CD14-positive monocyte (primary cell): ENCODE measurements around the gene CBLIF. TPM values are rescaled to one million over a fixed set of nuclear protein-coding genes. Genes with fewer than 3 reads are reported as not detected.
"Not testable (repeated sequence)": the region's sequence is repeated elsewhere in the genome, so short reads cannot be mapped to it uniquely, and the experiment has no call there.

ENCODE experiments used
- DNase-seq, 3 donors: peaks; one replicate each; pipeline ENCODE4 v3.0.0-alpha.2; 2011 to 2022
- H2AFZ ChIP-seq: 2 replicates; pipeline ENCODE4 v1.6.0; 2012; ENCODE audit warnings: mild to moderate bottlenecking, low read depth, low read length, inconsistent platforms; ENCODE audit not compliant: insufficient read depth, poor library complexity, severe bottlenecking
- H3K27ac ChIP-seq, 2 donors: 1 replicate in 1 of 2; 2 replicates in 1 of 2; pipeline ENCODE4 v1.5.1; 2012 to 2013; ENCODE audit warnings: low read length in 2 of 2, control low read depth in 1 of 2, inconsistent platforms in 1 of 2, low read depth in 1 of 2, mild to moderate bottlenecking in 1 of 2
- H3K27me3 ChIP-seq, 2 donors: one replicate each; pipeline versions ENCODE4 v1.6.0 to v1.6.1; 2011 to 2013; ENCODE audit warnings: low read length in 2 of 2; ENCODE audit not compliant: control insufficient read depth in 2 of 2, insufficient read depth in 2 of 2
- H3K36me3 ChIP-seq, 2 donors: replicated peaks in 1 of 2; 1 replicate in 1 of 2; 2 replicates in 1 of 2; pipeline versions ENCODE4 v1.5.1 to v1.6.1; 2012 to 2013; ENCODE audit warnings: low read length in 2 of 2, control low read depth in 1 of 2, inconsistent platforms in 1 of 2, mild to moderate bottlenecking in 1 of 2; ENCODE audit not compliant: insufficient read depth in 2 of 2, control insufficient read depth in 1 of 2
- H3K4me1 ChIP-seq, 2 donors: 1 replicate in 1 of 2; 2 replicates in 1 of 2; pipeline versions ENCODE4 v1.5.1 to v1.6.1; 2012 to 2013; ENCODE audit warnings: low read length in 2 of 2, control low read depth in 1 of 2, inconsistent platforms in 1 of 2, mild to moderate bottlenecking in 1 of 2, moderate library complexity in 1 of 2; ENCODE audit not compliant: insufficient read depth in 2 of 2, control insufficient read depth in 1 of 2
- H3K4me2 ChIP-seq: replicated peaks from 2 replicates; pipeline ENCODE3; 2012; ENCODE audit warnings: low read length, moderate library complexity, mild to moderate bottlenecking; ENCODE audit not compliant: poor library complexity, severe bottlenecking; ENCODE audit errors: extremely low read depth
- H3K4me3 ChIP-seq, 3 experiments: fragments of 200-600 bp in 1 of 3; sonication (generic) in 1 of 3; replicated peaks in 1 of 3; 1 replicate in 2 of 3; 2 replicates in 1 of 3; pipeline ENCODE4 v1.5.1; 2011 to 2013; ENCODE audit warnings: low read length in 3 of 3, mild to moderate bottlenecking in 3 of 3, control low read depth in 2 of 3, low read depth in 2 of 3, inconsistent platforms in 1 of 3, moderate library complexity in 1 of 3
- H3K79me2 ChIP-seq: 2 replicates; pipeline ENCODE4 v1.6.0; 2012; ENCODE audit warnings: mild to moderate bottlenecking, control low read depth, inconsistent platforms, low read length, moderate library complexity; ENCODE audit not compliant: insufficient read depth
- H3K9ac ChIP-seq: 2 replicates; pipeline ENCODE4 v1.6.0; 2017; ENCODE audit warnings: low read length, mild to moderate bottlenecking; ENCODE audit not compliant: insufficient read depth, poor library complexity, severe bottlenecking
- H3K9me3 ChIP-seq, 2 donors: replicated peaks in 1 of 2; 1 replicate in 1 of 2; 2 replicates in 1 of 2; pipeline versions ENCODE4 v1.5.1 to v1.6.1; 2012 to 2013; ENCODE audit warnings: low read length in 2 of 2, control low read depth in 1 of 2; ENCODE audit not compliant: control insufficient read depth in 1 of 2, insufficient read depth in 1 of 2
- H4K20me1 ChIP-seq: 2 replicates; pipeline ENCODE4 v1.6.0; 2012; ENCODE audit warnings: mild to moderate bottlenecking, low read length, control low read depth, moderate library complexity; ENCODE audit not compliant: insufficient read depth
- H3K27ac Mint-ChIP-seq, 7 donors: one replicate each; pipeline ENCODE4 v1.8.0; 2020; ENCODE audit warnings: mild to moderate bottlenecking in 7 of 7, mixed read lengths in 7 of 7, moderate library complexity in 6 of 7, inconsistent platforms in 2 of 7
- H3K27me3 Mint-ChIP-seq, 3 donors: one replicate each; pipeline ENCODE4 v1.8.0; 2021 to 2022; ENCODE audit warnings: low read depth in 3 of 3, mild to moderate bottlenecking in 3 of 3, mixed read lengths in 3 of 3, moderate library complexity in 3 of 3, inconsistent platforms in 1 of 3
- H3K36me3 Mint-ChIP-seq, 2 donors: one replicate each; pipeline ENCODE4 v1.8.0; 2020; ENCODE audit warnings: mixed read lengths in 2 of 2, inconsistent platforms in 1 of 2, mild to moderate bottlenecking in 1 of 2
- H3K4me1 Mint-ChIP-seq: one replicate; pipeline ENCODE4 v1.8.0; 2020; ENCODE audit warnings: mild to moderate bottlenecking, mixed read lengths
- H3K4me3 Mint-ChIP-seq, 2 donors: one replicate each; pipeline ENCODE4 v1.8.0; 2020; ENCODE audit warnings: mild to moderate bottlenecking in 2 of 2, mixed read lengths in 2 of 2, moderate library complexity in 1 of 2
- H3K9me3 Mint-ChIP-seq, 7 donors: one replicate each; pipeline ENCODE4 v1.8.0; 2020 to 2022; ENCODE audit warnings: mixed read lengths in 7 of 7, mild to moderate bottlenecking in 6 of 7, moderate library complexity in 6 of 7, inconsistent platforms in 2 of 7
- CTCF ChIP-seq: fragments of 200-600 bp; IDR thresholded peaks from one replicate; pipeline ENCODE4 v1.8.0; 2022; ENCODE audit warnings: antibody characterized with exemption, mild to moderate bottlenecking
- WGBS: methylation state at CpG from one replicate; pipeline ENCODE4 v1.1.5; 2013; ENCODE audit warnings: missing lambda C conversion rate; ENCODE audit not compliant: insufficient coverage; 5-methylcytosine and 5-hydroxymethylcytosine counted together
- intact Hi-C, 2 donors: fragments of 100-400 bp; cut with micrococcal nuclease; formaldehyde crosslinking; loops; one replicate each; pipeline versions ENCODE4 v1.15.0 to v1.15.1; 2023
- polyA plus RNA-seq, 3 donors: library from polyadenylated mRNA; depleted of rRNA in 1 of 3; unstranded in 2 of 3; stranded (reverse) in 1 of 3; fragments of 300-500 nt in 2 of 3; fragments of >200 nt in 1 of 3; fragmentation: Illumina TruSeq in 2 of 3; gene quantifications; 1 replicate in 2 of 3; 2 replicates in 1 of 3; pipeline ENCODE4 v1.2.3, GENCODE V29; 2012 to 2021

The CBLIF gene
- polyA plus RNA-seq, 3 donors, result not detected

GRCh38 chr11:59891781-59892181, 46.5 kb upstream of the CBLIF start:
- Histone ChIP-seq H4K20me1 (no peaks in the 10 kb centered on the region), H3K9ac (no peak overlapping the region), H3K27me3 (no peaks in the 10 kb centered on the region), H3K4me2 (no peak overlapping the region), H3K36me3 (no peaks in the 10 kb centered on the region), H3K4me1 (no peaks in the 10 kb centered on the region), H3K9me3 (peaks cover 0 to 18% of the 10 kb centered on the region in 2 donors), H3K79me2 (no peaks in the 10 kb centered on the region), H3K27ac (no peak overlapping the region), H3K4me3 (no peak overlapping the region), H2AFZ (no peak overlapping the region)
- WGBS, result 28% methylated on average over 4 of the region's 4 CpGs
- TF ChIP-seq CTCF, result no peak
- intact Hi-C loops, result no loop called here
- Mint-ChIP-seq H3K4me1 (no peaks in the 10 kb centered on the region), H3K4me3 (no peak overlapping the region), H3K27me3 (peaks cover 0 to 1% (median 0%) of the 10 kb centered on the region in 3 donors), H3K36me3 (peaks cover 0 to 4% of the 10 kb centered on the region in 2 donors), H3K9me3 (peaks cover 25 to 39% (median 37%) of the 10 kb centered on the region in 7 donors), H3K27ac (no peak overlapping the region)
- no peak for DNase-seq

DNA sequence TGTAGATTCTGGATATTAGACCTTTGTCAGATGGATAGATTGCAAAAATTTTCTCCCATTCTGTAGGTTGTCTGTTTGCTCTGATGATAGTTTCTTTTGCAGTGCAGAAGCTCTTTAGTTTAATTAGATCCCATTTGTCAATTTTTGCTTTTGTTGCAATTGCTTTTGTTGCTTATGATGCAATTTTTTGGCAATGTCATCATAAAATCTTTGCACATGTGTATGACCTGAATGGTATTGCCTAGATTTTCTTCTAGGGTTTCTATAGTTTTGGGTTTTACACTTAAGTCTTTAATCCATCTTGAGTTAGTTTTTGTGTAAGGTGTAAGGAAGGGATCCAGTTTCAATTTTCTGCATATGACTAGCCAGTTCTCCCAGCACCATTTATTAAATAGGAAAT, 41.9 kb upstream of the CBLIF start:
- H3K4me3 Mint-ChIP-seq, H3K9ac ChIP-seq, H3K27me3 ChIP-seq, H3K36me3 Mint-ChIP-seq, intact Hi-C loops, H3K4me3 ChIP-seq, H3K36me3 ChIP-seq, H3K79me2 ChIP-seq, H3K4me2 ChIP-seq, H3K27ac ChIP-seq, H3K4me1 Mint-ChIP-seq, H3K27me3 Mint-ChIP-seq, H3K4me1 ChIP-seq, DNase-seq, H3K27ac Mint-ChIP-seq, H4K20me1 ChIP-seq, H2AFZ ChIP-seq: not testable (repeated sequence)
- peaks cover 0 to 18% of the 10 kb centered on the region in 2 donors for H3K9me3 ChIP-seq
- H3K9me3 Mint-ChIP-seq, result peaks cover 28 to 42% (median 36%) of the 10 kb centered on the region in 7 donors
